A549 (cell line): ENCODE data around the gene GSTM3.

Experiments
- SREBF2 ChIP-seq: fragments of 450-650 bp; IDR thresholded peaks from 2 replicates; pipeline ENCODE4 v1.6.1; 2014; ENCODE audit warnings: mild to moderate bottlenecking, moderate library complexity
- TF ChIP-seq, protein P1 (sequence below): fragments of >200 bp; sonication (Bioruptor Twin); formaldehyde crosslinking; IDR thresholded peaks from 3 replicates; pipeline ENCODE4 v1.5.1; 2016

- TF ChIP-seq, protein P1, sequence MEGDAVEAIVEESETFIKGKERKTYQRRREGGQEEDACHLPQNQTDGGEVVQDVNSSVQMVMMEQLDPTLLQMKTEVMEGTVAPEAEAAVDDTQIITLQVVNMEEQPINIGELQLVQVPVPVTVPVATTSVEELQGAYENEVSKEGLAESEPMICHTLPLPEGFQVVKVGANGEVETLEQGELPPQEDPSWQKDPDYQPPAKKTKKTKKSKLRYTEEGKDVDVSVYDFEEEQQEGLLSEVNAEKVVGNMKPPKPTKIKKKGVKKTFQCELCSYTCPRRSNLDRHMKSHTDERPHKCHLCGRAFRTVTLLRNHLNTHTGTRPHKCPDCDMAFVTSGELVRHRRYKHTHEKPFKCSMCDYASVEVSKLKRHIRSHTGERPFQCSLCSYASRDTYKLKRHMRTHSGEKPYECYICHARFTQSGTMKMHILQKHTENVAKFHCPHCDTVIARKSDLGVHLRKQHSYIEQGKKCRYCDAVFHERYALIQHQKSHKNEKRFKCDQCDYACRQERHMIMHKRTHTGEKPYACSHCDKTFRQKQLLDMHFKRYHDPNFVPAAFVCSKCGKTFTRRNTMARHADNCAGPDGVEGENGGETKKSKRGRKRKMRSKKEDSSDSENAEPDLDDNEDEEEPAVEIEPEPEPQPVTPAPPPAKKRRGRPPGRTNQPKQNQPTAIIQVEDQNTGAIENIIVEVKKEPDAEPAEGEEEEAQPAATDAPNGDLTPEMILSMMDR = no peak
- no peak for TF ChIP-seq SREBF2
Observed at GRCh38 chr1:109786112-109786480, 45.3 kb upstream of the GSTM3 start.
